ENCODE results near the gene PLXNC1.

PLXNC1 gene

DNA sequence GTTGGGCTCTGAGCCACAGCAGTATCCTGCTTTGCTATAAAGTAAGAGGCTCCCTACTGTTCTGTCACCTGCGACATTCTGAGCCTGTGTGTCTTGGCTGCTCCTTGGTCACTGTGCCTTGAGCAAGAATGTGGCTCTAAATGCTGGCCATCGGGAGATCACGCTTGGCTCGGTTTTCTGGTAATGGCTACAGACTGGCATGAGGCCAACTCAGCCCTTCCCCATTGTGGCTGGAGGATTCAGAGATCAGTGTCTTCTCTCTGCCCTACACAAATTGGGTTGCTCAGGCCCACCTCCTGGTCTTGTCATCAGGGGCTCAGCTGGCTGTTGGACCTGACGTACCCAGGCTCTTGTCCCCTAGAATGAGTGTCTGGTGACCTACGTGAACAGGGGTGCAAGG, 94.5 kb downstream of the PLXNC1 start:
- no peak overlapping the region for H3K4me3 ChIP-seq
- no peaks in the 10 kb centered on the region for H3K4me1 ChIP-seq
- no peaks in the 10 kb centered on the region for H3K27me3 ChIP-seq
- H3K9me3 ChIP-seq: no peaks in the 10 kb centered on the region
- intact Hi-C loops (cut with DNase I; ENCODE audit: low total_unique reads): no loop called here
- TF ChIP-seq CTCF (IDR thresholded peaks at IDR 0.05): no peak
- no peaks in the 10 kb centered on the region for H3K36me3 ChIP-seq
- no peak for DNase-seq
- H3K27ac ChIP-seq: no peak overlapping the region

- no peak overlapping the region for H3K27ac ChIP-seq
- H3K4me3 ChIP-seq: no peak overlapping the region
- DNase-seq: no peak
- no peaks in the 10 kb centered on the region for H3K9me3 ChIP-seq
- TF ChIP-seq CTCF (IDR thresholded peaks at IDR 0.05): no peak
- H3K4me1 ChIP-seq: no peaks in the 10 kb centered on the region
- no peaks in the 10 kb centered on the region for H3K27me3 ChIP-seq
- H3K36me3 ChIP-seq: no peaks in the 10 kb centered on the region
- intact Hi-C loops (cut with DNase I; ENCODE audit: low total_unique reads): no loop called here
Measured at GRCh38 chr12:94244165-94245133, 96.1 kb downstream of the PLXNC1 start.

- intact Hi-C loops (cut with DNase I; ENCODE audit: low total_unique reads): no loop called here
- no peaks in the 10 kb centered on the region for H3K4me1 ChIP-seq
- no peak for TF ChIP-seq CTCF (IDR thresholded peaks at IDR 0.05)
- no peak for DNase-seq
- H3K36me3 ChIP-seq: no peaks in the 10 kb centered on the region
- H3K9me3 ChIP-seq: no peaks in the 10 kb centered on the region
- no peak overlapping the region for H3K27ac ChIP-seq
- H3K4me3 ChIP-seq: no peak overlapping the region
- H3K27me3 ChIP-seq: no peaks in the 10 kb centered on the region
Measured at GRCh38 chr12:94245631-94246383, 97.4 kb downstream of the PLXNC1 start.

GRCh38 chr12:94247246-94247645, 98.9 kb downstream of the PLXNC1 start:
- no peak for TF ChIP-seq CTCF (IDR thresholded peaks at IDR 0.05)
- H3K27ac ChIP-seq: no peak overlapping the region
- H3K27me3 ChIP-seq: no peaks in the 10 kb centered on the region
- DNase-seq: no peak
- no peaks in the 10 kb centered on the region for H3K4me1 ChIP-seq
- intact Hi-C loops (cut with DNase I; ENCODE audit: low total_unique reads): no loop called here
- no peak overlapping the region for H3K4me3 ChIP-seq
- H3K9me3 ChIP-seq: no peaks in the 10 kb centered on the region
- no peaks in the 10 kb centered on the region for H3K36me3 ChIP-seq

DNA sequence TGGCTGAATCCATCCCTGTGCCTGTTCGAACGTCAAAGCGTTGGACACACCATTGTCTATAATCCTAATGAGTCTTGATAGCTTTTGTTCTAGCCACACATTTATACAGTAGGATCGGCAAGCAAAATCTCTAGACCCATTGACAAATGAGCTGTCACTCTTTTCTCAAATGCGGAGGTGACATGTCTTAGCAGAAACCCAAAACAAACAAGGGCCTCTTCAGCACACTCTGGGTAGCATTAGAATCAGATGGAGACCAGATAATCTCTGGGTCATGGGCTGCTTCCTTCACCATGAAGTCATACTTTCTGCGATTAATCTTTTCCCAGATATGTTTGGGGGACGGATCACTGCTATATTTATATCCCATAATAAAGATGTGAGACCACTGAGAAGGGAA, 100.2 kb downstream of the PLXNC1 start:
- no peak for TF ChIP-seq CTCF (IDR thresholded peaks at IDR 0.05)
- Histone ChIP-seq H3K4me3 (no peak overlapping the region), H3K4me1 (no peaks in the 10 kb centered on the region), H3K9me3 (no peaks in the 10 kb centered on the region), H3K27me3 (no peaks in the 10 kb centered on the region), H3K36me3 (no peaks in the 10 kb centered on the region), H3K27ac (no peak overlapping the region)
- intact Hi-C loops (cut with DNase I; ENCODE audit: low total_unique reads): no loop called here
- DNase-seq: no peak

Data from tibial artery (tissue), 4 donors.